Astrocyte (in vitro differentiated cells and primary cell): Measurements from ENCODE around the gene TMEM259. TPM values are rescaled to one million over a fixed set of nuclear protein-coding genes. Genes with fewer than 3 reads are reported as not detected.

Experiments
- DNase-seq: peaks from one replicate; pipeline ENCODE4 v3.0.0-alpha.2; 2010; ENCODE audit warnings: low read depth
- FAIRE-seq: peaks from 2 replicates; lab custom pipeline; 2011; peaks lifted over from hg19 to GRCh38; lab: Jason Lieb, UNC
- H2AFZ ChIP-seq: 2 replicates; pipeline ENCODE4 v1.6.0; 2012; ENCODE audit warnings: low read depth, low read length, inconsistent platforms
- H3K27ac ChIP-seq: 2 replicates; pipeline ENCODE4 v1.5.1; 2011; ENCODE audit warnings: low read depth, low read length, inconsistent platforms
- H3K27me3 ChIP-seq: 2 replicates; pipeline ENCODE4 v1.6.0; 2011; ENCODE audit warnings: low read length, inconsistent platforms; ENCODE audit not compliant: insufficient read depth
- H3K36me3 ChIP-seq: 2 replicates; pipeline ENCODE4 v1.5.1; 2011; ENCODE audit warnings: low read length, inconsistent platforms; ENCODE audit not compliant: insufficient read depth
- H3K4me1 ChIP-seq: 2 replicates; pipeline ENCODE4 v1.5.1; 2011; ENCODE audit warnings: low read length, inconsistent platforms; ENCODE audit not compliant: insufficient read depth
- H3K4me2 ChIP-seq: 2 replicates; pipeline ENCODE4 v1.6.0; 2012; ENCODE audit warnings: low read length, inconsistent platforms
- H3K4me3 ChIP-seq: 2 replicates; pipeline ENCODE4 v1.5.1; 2011; ENCODE audit warnings: low read depth, mild to moderate bottlenecking, low read length, inconsistent platforms; ENCODE audit not compliant: insufficient read depth
- H3K79me2 ChIP-seq: 2 replicates; pipeline ENCODE4 v1.6.0; 2012; ENCODE audit warnings: mild to moderate bottlenecking, low read length, inconsistent platforms; ENCODE audit not compliant: insufficient read depth
- H3K9ac ChIP-seq: 2 replicates; pipeline ENCODE4 v1.6.0; 2012; ENCODE audit warnings: mild to moderate bottlenecking, low read length, inconsistent platforms
- H3K9me3 ChIP-seq: 2 replicates; pipeline ENCODE4 v1.5.1; 2012; ENCODE audit warnings: low read depth, mild to moderate bottlenecking, low read length, inconsistent platforms; ENCODE audit not compliant: insufficient read depth
- H4K20me1 ChIP-seq: 2 replicates; pipeline ENCODE4 v1.6.0; 2012; ENCODE audit warnings: low read length, inconsistent platforms; ENCODE audit not compliant: insufficient read depth
- H3K27ac Mint-ChIP-seq: one replicate; pipeline ENCODE4 v1.8.0; 2021; ENCODE audit warnings: mild to moderate bottlenecking, mixed read lengths; ENCODE audit not compliant: unreplicated experiment
- H3K27me3 Mint-ChIP-seq: one replicate; pipeline ENCODE4 v1.8.0; 2021; ENCODE audit warnings: low read depth, mixed read lengths; ENCODE audit not compliant: unreplicated experiment
- H3K36me3 Mint-ChIP-seq: one replicate; pipeline ENCODE4 v1.8.0; 2021; ENCODE audit warnings: low read depth, mixed read lengths; ENCODE audit not compliant: unreplicated experiment
- H3K4me1 Mint-ChIP-seq: one replicate; pipeline ENCODE4 v1.8.0; 2021; ENCODE audit warnings: low read depth, mixed read lengths; ENCODE audit not compliant: unreplicated experiment
- H3K4me3 Mint-ChIP-seq: one replicate; pipeline ENCODE4 v1.8.0; 2021; ENCODE audit warnings: mild to moderate bottlenecking, moderate library complexity, mixed read lengths; ENCODE audit not compliant: unreplicated experiment
- H3K9me3 Mint-ChIP-seq: one replicate; pipeline ENCODE4 v1.8.0; 2021; ENCODE audit warnings: mild to moderate bottlenecking, mixed read lengths; ENCODE audit not compliant: unreplicated experiment
- CTCF ChIP-seq: IDR thresholded peaks from 2 replicates; pipeline ENCODE4 v1.5.1; 2011; ENCODE audit warnings: low read depth, mild to moderate bottlenecking, inconsistent platforms, low read length, moderate library complexity; ENCODE audit not compliant: insufficient read depth
- EZH2 ChIP-seq: IDR thresholded peaks from 2 replicates; pipeline ENCODE4 v1.6.1; 2012; ENCODE audit warnings: mild to moderate bottlenecking, low read length, inconsistent platforms; ENCODE audit not compliant: insufficient read depth
- total RNA-seq: library from RNA; stranded (reverse); gene quantifications from 2 replicates; pipeline ENCODE4 v1.2.1, GENCODE V29; 2021

The TMEM259 gene
- total RNA-seq, 1 donor from 2014 or later: 155 TPM

GRCh38 chr19:1027650-1028061 lies 6.7 kb upstream of the TMEM259 start:
- FAIRE-seq: no peak
- H3K9ac ChIP-seq: peak overlapping the region; percentile 97
- H3K27me3 ChIP-seq: no peaks in the 10 kb centered on the region
- H2AFZ ChIP-seq: no peak overlapping the region
- peaks cover 13% of the 10 kb centered on the region for H3K4me1 Mint-ChIP-seq
- H3K4me3 Mint-ChIP-seq: peak overlapping the region; percentile 97
- H3K27me3 Mint-ChIP-seq: no peaks in the 10 kb centered on the region
- peak overlapping the region; percentile 100 for H3K4me3 ChIP-seq
- peaks cover 23% of the 10 kb centered on the region for H3K4me1 ChIP-seq
- no peak for DNase-seq
- no peaks in the 10 kb centered on the region for H3K9me3 Mint-ChIP-seq
- peak overlapping the region; percentile 97 for H3K4me2 ChIP-seq
- H3K27ac Mint-ChIP-seq: peak overlapping the region; percentile 69
- H3K9me3 ChIP-seq: no peaks in the 10 kb centered on the region
- peaks cover 64% of the 10 kb centered on the region for H3K79me2 ChIP-seq
- peaks cover 53% of the 10 kb centered on the region for H4K20me1 ChIP-seq
- H3K27ac ChIP-seq: peak overlapping the region; percentile 88
- peaks cover 10% of the 10 kb centered on the region for H3K36me3 ChIP-seq
- H3K36me3 Mint-ChIP-seq: peaks cover 11% of the 10 kb centered on the region
- TF ChIP-seq EZH2 (no peak), CTCF (no peak)

GRCh38 chr19:1026783-1027649 lies 6.1 kb upstream of the TMEM259 start:
- no peaks in the 10 kb centered on the region for H3K27me3 ChIP-seq
- H3K4me3 ChIP-seq: peak overlapping the region; percentile 100
- FAIRE-seq (no peak), DNase-seq (no peak)
- Mint-ChIP-seq H3K9me3 (no peaks in the 10 kb centered on the region), H3K4me3 (peak overlapping the region; percentile 97), H3K36me3 (peaks cover 6% of the 10 kb centered on the region), H3K4me1 (peaks cover 13% of the 10 kb centered on the region), H3K27ac (peak overlapping the region; percentile 94), H3K27me3 (no peaks in the 10 kb centered on the region)
- H3K4me1 ChIP-seq: peaks cover 23% of the 10 kb centered on the region
- peak overlapping the region; percentile 97 for H3K9ac ChIP-seq
- H3K9me3 ChIP-seq: no peaks in the 10 kb centered on the region
- TF ChIP-seq EZH2 (no peak), CTCF (no peak)
- peak overlapping the region; percentile 88 for H3K27ac ChIP-seq
- peaks cover 47% of the 10 kb centered on the region for H4K20me1 ChIP-seq
- no peak overlapping the region for H2AFZ ChIP-seq
- H3K79me2 ChIP-seq: peaks cover 57% of the 10 kb centered on the region
- H3K4me2 ChIP-seq: peak overlapping the region; percentile 97
- H3K36me3 ChIP-seq: peaks cover 4% of the 10 kb centered on the region
